SK-N-DZ (cell line): ENCODE measurements around the gene TIMM50.

Source experiments
- DNase-seq: peaks from one replicate; pipeline ENCODE4 v3.0.0-alpha.2; 2015; ENCODE audit warnings: low spot score

Gene TIMM50

GRCh38 chr19:39532233-39533002 lies 51.8 kb downstream of the TIMM50 start, which contains the start of gene EID2B:
Gene EID2B, minus strand, starts transcription at chr19:39532852. Its CDS starts 50 bp downstream, at chr19:39532802.
- DNase-seq: peak; percentile 94

- no peak for DNase-seq
Observed at GRCh38 chr19:39533003-39533512, 52.4 kb downstream of the TIMM50 start.

- DNase-seq: no peak
Observed at GRCh38 chr19:39533791-39534190, 53.2 kb downstream of the TIMM50 start.

GRCh38 chr19:39539165-39539517 lies 58.5 kb downstream of the TIMM50 start:
- DNase-seq: no peak

GRCh38 chr19:39539518-39540332 lies 59.1 kb downstream of the TIMM50 start, which contains the start of gene EID2:
Gene EID2, minus strand, starts transcription at chr19:39540161. Its CDS starts 82 bp downstream, at chr19:39540079.
- peak; percentile 91 for DNase-seq

GRCh38 chr19:39540333-39540673 lies 59.7 kb downstream of the TIMM50 start:
- no peak for DNase-seq
